Cerebellar cortex (tissue), 1 donor: Measurements from ENCODE around the gene THSD7B.

Source experiments
- DNase-seq: peaks from one replicate; pipeline ENCODE4 v3.0.0-alpha.2; 2015; ENCODE audit warnings: low spot score

THSD7B gene

GRCh38 chr2:136823291-136823690 is 57.9 kb downstream of the THSD7B start:
- no peak for DNase-seq

GRCh38 chr2:136828162-136828561 is 62.8 kb downstream of the THSD7B start:
- DNase-seq: no peak

- DNase-seq: no peak
These were observed 63.4 kb downstream of the THSD7B start for GRCh38 chr2:136828774-136829173.

GRCh38 chr2:136844546-136844945 is 79.2 kb downstream of the THSD7B start:
- DNase-seq: no peak

- DNase-seq: no peak
These were observed 93.3 kb downstream of the THSD7B start for GRCh38 chr2:136858656-136859055.

- DNase-seq: no peak
These were observed 95.2 kb downstream of the THSD7B start for GRCh38 chr2:136860443-136860958.

GRCh38 chr2:136863468-136863867 is 98.1 kb downstream of the THSD7B start:
- no peak for DNase-seq

- no peak for DNase-seq
These were observed 98.5 kb downstream of the THSD7B start for GRCh38 chr2:136863874-136864273.

GRCh38 chr2:136871424-136871823 is 106.1 kb downstream of the THSD7B start:
- no peak for DNase-seq

- DNase-seq: no peak
These were observed 108.9 kb downstream of the THSD7B start for GRCh38 chr2:136874258-136874657.

GRCh38 chr2:136891100-136891499 is 125.8 kb downstream of the THSD7B start:
- no peak for DNase-seq

- DNase-seq: no peak
These were observed 128.8 kb downstream of the THSD7B start for GRCh38 chr2:136894007-136894634.

- no peak for DNase-seq
These were observed 136.4 kb downstream of the THSD7B start for GRCh38 chr2:136901732-136902131.

- DNase-seq: no peak
These were observed 140.4 kb downstream of the THSD7B start for GRCh38 chr2:136905779-136906178.

- no peak for DNase-seq
These were observed 144.4 kb downstream of the THSD7B start for GRCh38 chr2:136909777-136910176.

- DNase-seq: no peak
These were observed 150.8 kb downstream of the THSD7B start for GRCh38 chr2:136916131-136916530.

GRCh38 chr2:136917411-136917881 is 152.1 kb downstream of the THSD7B start:
- no peak for DNase-seq

- DNase-seq: no peak
These were observed 154.3 kb downstream of the THSD7B start for GRCh38 chr2:136919682-136920081.

- no peak for DNase-seq
These were observed 155.4 kb downstream of the THSD7B start for GRCh38 chr2:136920652-136921333.

- DNase-seq: no peak
These were observed 161.8 kb downstream of the THSD7B start for GRCh38 chr2:136927156-136927555.

- DNase-seq: no peak
These were observed 164.2 kb downstream of the THSD7B start for GRCh38 chr2:136929531-136929930.

GRCh38 chr2:136932700-136933099 is 167.4 kb downstream of the THSD7B start:
- DNase-seq: peak; percentile 10

- DNase-seq: no peak
These were observed 169.8 kb downstream of the THSD7B start for GRCh38 chr2:136935119-136935518.

GRCh38 chr2:136956050-136956449 is 190.7 kb downstream of the THSD7B start:
- no peak for DNase-seq
